ENCODE results near the gene TMEM175. TPM values are rescaled to one million over a fixed set of nuclear protein-coding genes. Genes with fewer than 3 reads are reported as not detected.

Gene TMEM175
- total and polyA plus RNA-seq, 9 of the 15 experiments (the other 6 are each of a cell fraction or from before 2014, with no cell fraction given): 0.13 to 30.9 (median 9.4) TPM

- POLR2A ChIA-PET: interaction anchor here (0.6 kb wide), 1 partner anchor 12 kb away, joined by 3 read pairs; no protein-coding TSS in a partner anchor
- Histone ChIP-seq H2AFZ (ENCODE audit: low read depth, low read length) (no peak overlapping the region), H4K20me1 (replicated peaks; ENCODE audit: control insufficient read depth, insufficient read depth, low read length) (no peaks in the 10 kb centered on the region; the same call in 1 of the 2 replicates), H3K36me3 (ENCODE audit: control insufficient read depth, insufficient read depth, low read length) (peaks cover 12% of the 10 kb centered on the region; the same call in 1 of the 3 replicates), H3K9me1 (ENCODE audit: control insufficient read depth, insufficient read depth, low read length) (no peaks in the 10 kb centered on the region), H3K4me2 (ENCODE audit: insufficient read depth, low read length) (no peak overlapping the region), H3K9me3 (replicated peaks; ENCODE audit: control insufficient read depth, insufficient read depth, low read depth, low read length) (no peaks in the 10 kb centered on the region), H3K27me3 (ENCODE audit: control insufficient read depth in 2 of 2, insufficient read depth in 2 of 2, low read length in 2 of 2) (no peaks in the 10 kb centered on the region), H3K79me2 (ENCODE audit: control insufficient read depth, insufficient read depth, low read length) (peaks cover 10% of the 10 kb centered on the region; the same call in 2 of the 3 replicates), H3K4me3 (no peak overlapping the region), H3K27ac (ENCODE audit: extremely low read depth, low read depth, low read length) (no peak overlapping the region), H3K9ac (ENCODE audit: insufficient read depth in 1 of 2, low read depth in 2 of 2, low read length in 2 of 2) (peak overlapping the region in 1 of 2 experiments; percentile 58; a peak in 2 of 4 replicates), H3K4me1 (replicated peaks in 1 of 2; ENCODE audit: control insufficient read depth in 2 of 2, insufficient read depth in 2 of 2, low read length in 2 of 2) (peaks cover 0 to 70% of the 10 kb centered on the region in 2 experiments; a peak in 4 of 5 replicates)
- DNase-seq (ENCODE audit: extremely low read depth in 1 of 4, low spot score in 3 of 4) (no peak), ATAC-seq (no peak), FAIRE-seq (no peak)
- intact Hi-C loops (cut with micrococcal nuclease) (no loop called here), in situ Hi-C loops (cut with MboI) (no loop called here)
- 92% methylated on average over 19 of the region's 25 CpGs for WGBS (ENCODE audit: insufficient coverage, low coverage, missing lambda C conversion rate)
- TF ChIP-seq POLR2G (IDR thresholded peaks at IDR 0.05; ENCODE audit: low read depth, low read length) (0 out of 2 replicates have a peak, but pooled peaks have one; percentile 26), RCOR1 (IDR thresholded peaks at IDR 0.05; ENCODE audit: borderline replicate concordance in 1 of 2, low read depth in 2 of 2, low read length in 2 of 2) (no peak), HDAC1 (IDR thresholded peaks at IDR 0.05) (no peak)
- CTCF ChIA-PET (ENCODE audit: low intra/inter-chr PET ratio): no interaction called here
- no TSS peak for BruUV-seq (replicated peaks)
Observed at GRCh38 chr4:970046-970745, 37.9 kb downstream of the TMEM175 start.

All from K562 (cell line).